Testis (tissue), 2 donors: ENCODE data around the gene CARMIL1.

Experiments used
- CTCF ChIP-seq, 3 experiments: fragments of 450-650 bp in 2 of 3; fragments of 200-600 bp in 1 of 3; sonication (generic) in 1 of 3; IDR thresholded peaks; one replicate each; pipeline ENCODE4 v1.5.1; 2016 to 2019; ENCODE audit warnings: antibody characterized with exemption in 3 of 3, mild to moderate bottlenecking in 2 of 3, moderate library complexity in 1 of 3
- POLR2A ChIP-seq: fragments of 450-650 bp; IDR thresholded peaks from one replicate; pipeline ENCODE4 v1.6.1; 2017; ENCODE audit warnings: antibody characterized with exemption, mild to moderate bottlenecking, moderate library complexity

DNA sequence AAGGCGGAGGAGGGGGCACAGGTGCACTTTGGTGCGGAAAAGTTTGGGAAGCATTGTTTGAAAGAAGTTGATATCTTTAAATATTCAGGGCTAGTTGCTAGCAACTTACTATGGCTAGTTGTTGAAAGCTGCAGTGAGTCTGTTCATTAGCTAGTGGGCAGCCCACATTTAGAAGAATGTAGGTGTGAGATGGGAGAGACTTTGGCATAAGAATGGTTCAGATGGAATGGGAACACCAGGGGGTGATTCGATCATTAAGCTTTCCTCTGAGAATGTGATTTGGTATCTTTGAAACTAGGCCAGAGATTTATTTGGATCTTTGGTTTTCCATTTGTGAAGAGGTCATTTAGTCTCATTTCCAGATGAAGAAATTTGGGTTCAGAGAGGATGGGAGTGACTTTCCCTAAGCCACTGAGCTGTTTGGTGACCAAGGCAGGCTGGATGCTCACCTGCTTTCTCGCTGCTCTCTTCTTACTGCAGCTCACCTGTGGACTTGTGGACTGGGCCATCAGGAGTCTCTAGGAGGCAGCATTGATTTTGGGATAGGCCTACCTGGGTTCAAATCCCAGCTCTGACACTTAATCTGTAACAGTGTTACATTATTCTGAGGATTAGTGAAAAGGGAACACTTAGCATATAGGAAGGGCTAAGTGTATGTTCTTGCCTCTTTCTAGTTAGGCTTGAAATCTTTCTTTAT is 62.9 kb downstream of the CARMIL1 start:
- no peak for TF ChIP-seq CTCF (IDR thresholded peaks at IDR 0.05)
- no peak for TF ChIP-seq POLR2A
